ENCODE data around the gene SDK1.
"Not testable (repeated sequence)": the region's sequence is repeated elsewhere in the genome, so short reads cannot be mapped to it uniquely, and the experiment has no call there.

Gene SDK1

DNA sequence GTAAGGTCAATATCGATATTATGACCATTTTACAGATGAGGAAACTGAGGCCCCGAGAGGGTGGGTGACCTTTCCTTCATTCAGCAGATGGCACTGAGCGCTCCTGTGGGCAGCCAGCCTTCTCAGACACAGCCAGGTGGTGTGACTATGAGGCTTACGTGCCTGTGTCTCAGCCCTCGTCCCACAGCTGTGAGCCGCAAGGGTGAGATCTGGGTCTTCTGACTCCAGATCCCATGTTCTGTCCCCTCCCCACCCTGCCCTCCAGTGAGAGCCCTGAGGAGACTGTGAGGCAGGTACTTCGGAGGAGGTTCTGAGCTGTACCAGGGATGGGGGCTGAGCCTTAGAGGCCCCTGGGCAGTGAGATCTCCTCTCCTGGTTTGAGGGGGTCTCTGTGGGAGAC lies 767.2 kb downstream of the SDK1 start:
- DNase-seq, result no peak

- no peak for DNase-seq
Measured at GRCh38 chr7:4069268-4070095, 768.4 kb downstream of the SDK1 start.

- no peak for DNase-seq
Measured at GRCh38 chr7:4070214-4070613, 769.2 kb downstream of the SDK1 start.

- no peak for DNase-seq
Measured at GRCh38 chr7:4071370-4072058, 770.5 kb downstream of the SDK1 start.

GRCh38 chr7:4072161-4072925 lies 771.3 kb downstream of the SDK1 start:
- DNase-seq, result no peak

GRCh38 chr7:4073052-4073451 lies 772.0 kb downstream of the SDK1 start:
- DNase-seq, result no peak

GRCh38 chr7:4073750-4074149 lies 772.7 kb downstream of the SDK1 start:
- no peak for DNase-seq

GRCh38 chr7:4074407-4074806 lies 773.4 kb downstream of the SDK1 start:
- no peak for DNase-seq

- no peak for DNase-seq
Measured at GRCh38 chr7:4074994-4075393, 773.9 kb downstream of the SDK1 start.

GRCh38 chr7:4076701-4077294 lies 775.7 kb downstream of the SDK1 start:
- DNase-seq, result no peak

- no peak for DNase-seq
Measured at GRCh38 chr7:4077980-4078379, 776.9 kb downstream of the SDK1 start.

- DNase-seq, result no peak
Measured at GRCh38 chr7:4078580-4078979, 777.5 kb downstream of the SDK1 start.

DNA sequence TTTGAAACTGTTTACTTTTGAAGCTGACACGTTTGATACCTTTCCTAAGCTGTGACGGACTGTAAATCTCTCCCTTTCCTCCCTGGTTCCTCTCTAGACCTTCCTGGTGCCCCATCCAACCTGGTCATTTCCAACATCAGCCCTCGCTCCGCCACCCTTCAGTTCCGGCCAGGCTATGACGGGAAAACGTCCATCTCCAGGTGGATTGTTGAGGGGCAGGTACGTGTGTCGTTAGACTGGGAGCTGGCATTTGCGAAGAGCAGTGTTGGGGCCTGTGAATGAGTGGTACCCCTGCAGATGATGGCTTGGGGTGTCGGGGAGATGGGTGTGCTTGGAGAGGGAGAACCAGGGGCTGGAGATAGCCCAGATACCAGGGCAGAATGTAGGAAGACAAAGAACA lies 778.3 kb downstream of the SDK1 start:
- no peak for DNase-seq

DNA sequence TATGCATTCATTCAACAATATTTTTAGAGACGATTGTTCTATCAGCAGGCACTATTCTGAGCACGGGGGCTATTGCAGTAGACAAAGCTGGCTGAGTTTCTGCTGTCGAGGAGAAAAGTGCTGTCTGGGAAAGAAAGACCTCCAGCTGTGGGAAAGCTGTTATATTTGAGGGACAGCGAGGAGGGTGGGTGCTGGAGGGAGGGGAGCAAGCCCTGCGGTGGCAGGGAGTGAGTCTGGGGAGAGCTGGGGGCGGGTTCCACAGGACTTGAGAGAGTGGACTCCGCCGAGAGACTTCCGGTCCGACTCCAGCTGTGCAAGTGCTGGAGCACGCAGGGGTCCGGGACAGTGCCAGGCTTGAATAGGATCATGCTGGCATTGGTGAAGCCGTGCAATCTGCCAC lies 778.9 kb downstream of the SDK1 start:
- DNase-seq, result no peak

- DNase-seq, result no peak
Measured at GRCh38 chr7:4080954-4081353, 779.9 kb downstream of the SDK1 start.

DNA sequence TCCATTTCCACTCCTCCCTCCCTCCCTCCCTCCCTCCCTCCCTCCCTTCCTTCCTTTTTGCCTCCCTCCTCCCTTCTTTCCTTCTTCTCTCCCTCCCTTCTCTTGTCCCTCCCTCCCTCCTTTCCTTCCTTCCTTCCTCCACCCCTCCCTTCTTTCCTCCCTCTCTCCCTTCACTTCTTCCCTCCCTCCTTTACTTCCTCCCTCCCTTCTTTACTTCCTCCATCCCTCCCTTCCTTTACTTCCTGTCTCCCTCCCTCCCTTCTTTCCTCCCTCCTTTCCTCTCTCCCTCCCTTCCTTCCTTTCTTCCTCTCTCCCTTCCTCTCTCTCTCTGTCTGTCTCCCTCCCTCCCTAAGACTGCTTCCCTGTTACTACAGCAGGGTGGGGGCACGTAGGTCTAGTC lies 782.5 kb downstream of the SDK1 start:
- no peak for DNase-seq

DNA sequence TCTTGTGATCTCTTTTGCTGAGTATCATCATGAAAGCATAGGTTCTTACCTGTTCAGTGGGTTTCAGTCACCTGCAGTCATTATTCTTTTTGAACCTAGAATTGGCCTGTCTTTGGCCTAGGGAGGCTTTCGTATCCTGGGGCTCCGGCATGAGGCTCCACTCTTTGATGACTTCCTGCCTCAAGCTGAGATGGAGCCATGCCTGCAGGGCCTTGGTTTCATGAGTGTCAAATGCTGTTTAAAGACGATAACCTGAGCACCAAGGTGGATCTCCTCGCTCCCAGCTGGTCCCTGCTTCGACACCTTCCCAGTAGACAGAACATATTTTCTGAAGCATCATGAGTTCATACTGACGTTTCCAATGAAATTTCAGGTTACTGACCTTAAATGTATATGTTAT lies 783.2 kb downstream of the SDK1 start:
- DNase-seq, result no peak

- DNase-seq, result no peak
Measured at GRCh38 chr7:4085937-4086691, 785.1 kb downstream of the SDK1 start.

DNA sequence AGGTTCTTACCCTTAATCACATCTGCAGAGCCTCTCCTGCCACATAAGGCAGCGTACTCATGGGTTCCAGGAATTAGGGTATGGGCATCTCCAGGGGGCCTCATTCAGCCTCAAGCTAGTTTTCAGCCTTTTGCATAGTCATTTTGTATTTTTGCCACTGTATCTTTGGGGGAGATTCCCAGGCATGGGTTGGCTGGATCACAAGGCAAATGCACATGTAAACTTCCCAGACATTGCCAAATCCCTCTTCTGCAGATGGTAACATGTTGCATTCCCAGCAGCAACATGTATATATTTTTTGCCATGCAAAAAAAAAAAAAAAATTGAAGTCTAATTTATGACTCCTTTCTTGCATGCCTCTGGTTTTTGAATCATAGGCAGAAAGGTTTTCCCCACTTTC lies 785.7 kb downstream of the SDK1 start:
- DNase-seq, result no peak

DNA sequence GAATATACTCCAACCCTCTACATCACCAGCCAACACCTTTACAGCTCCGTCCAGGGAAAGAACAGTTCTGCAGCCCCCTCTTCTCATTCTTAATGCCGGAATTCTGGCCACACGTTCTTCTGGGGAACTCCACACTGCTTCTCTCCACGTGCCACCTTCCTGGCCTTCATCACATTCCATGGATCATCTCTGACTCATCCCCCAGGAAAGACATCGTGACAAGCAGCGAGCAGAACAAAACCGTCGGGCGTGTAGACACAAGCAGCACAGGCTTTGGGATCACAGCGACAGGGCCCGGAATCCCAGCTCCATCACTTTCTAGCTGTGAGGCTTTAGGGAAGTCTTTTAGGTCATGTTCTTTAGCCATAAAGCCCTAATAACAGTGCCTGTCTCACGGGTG lies 790.7 kb downstream of the SDK1 start:
- no peak for DNase-seq

DNA sequence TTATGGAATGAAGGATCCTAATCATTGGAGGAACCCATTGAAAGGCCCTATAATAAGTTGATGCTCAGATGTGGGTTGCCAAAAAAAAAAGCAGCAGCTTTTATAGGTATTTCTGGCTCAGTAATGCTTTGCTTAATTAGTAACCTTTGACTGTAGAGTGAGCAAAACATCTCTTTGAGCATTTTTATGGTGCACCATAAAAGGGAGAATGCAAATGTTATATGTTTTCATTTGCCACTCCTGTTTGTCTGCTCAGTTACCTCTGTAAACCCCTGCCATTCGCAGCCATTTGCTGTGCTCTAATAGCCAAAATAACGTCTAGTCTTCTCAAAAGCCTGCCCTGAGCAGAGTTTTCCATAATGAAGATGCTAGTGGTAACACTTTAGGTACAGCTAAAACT lies 792.0 kb downstream of the SDK1 start:
- no peak for DNase-seq

DNA sequence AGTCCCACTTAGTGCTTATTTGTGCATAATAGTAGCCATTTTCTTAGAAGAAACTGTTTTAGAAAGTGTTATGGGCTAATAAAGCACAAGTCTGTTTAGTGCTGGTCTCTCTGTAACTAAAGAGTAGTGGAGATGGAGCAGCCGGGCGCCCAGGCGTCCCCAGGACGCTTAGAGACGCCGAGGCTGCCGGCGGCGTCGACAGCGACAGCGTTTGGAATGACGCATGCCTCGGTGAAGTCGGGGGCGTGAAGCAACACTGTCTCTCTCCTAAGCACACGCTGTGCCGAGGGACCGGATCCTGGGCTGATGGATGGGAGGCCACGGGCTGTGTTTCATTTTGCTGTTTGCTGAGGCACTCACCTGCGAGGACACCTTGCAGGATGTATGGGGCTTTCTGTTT lies 792.4 kb downstream of the SDK1 start:
- DNase-seq, result no peak

GRCh38 chr7:4094158-4094557 lies 793.1 kb downstream of the SDK1 start:
- DNase-seq, result not testable (repeated sequence)

Measured in NCI-H2081 treated with DMSO at 0.1 percent for 48 hours (cell line).